Neuronal stem cell (in vitro differentiated cells): Measurements from ENCODE around the gene GSG1.
A peak's percentile ranks its signal among the peaks of the same experiment; 100 is the strongest.

Experiments used
- DNase-seq: peaks from one replicate; pipeline ENCODE4 v3.0.0-alpha.2; 2013; ENCODE audit warnings: low spot score
- H2AFZ ChIP-seq: one replicate; pipeline ENCODE4 v1.6.1; 2013; ENCODE audit warnings: mild to moderate bottlenecking, low read length, inconsistent platforms
- H2AK5ac ChIP-seq: 2 replicates; pipeline ENCODE4 v1.6.1; 2013; ENCODE audit warnings: low read depth, mild to moderate bottlenecking, inconsistent platforms, low read length, moderate library complexity, mixed read lengths
- H2BK120ac ChIP-seq: 2 replicates; pipeline ENCODE4 v1.6.1; 2013; ENCODE audit warnings: low read depth, mild to moderate bottlenecking, inconsistent platforms, low read length, moderate library complexity, mixed read lengths
- H2BK12ac ChIP-seq: one replicate; pipeline ENCODE4 v1.6.1; 2013; ENCODE audit warnings: low read length, inconsistent platforms
- H2BK15ac ChIP-seq: 2 replicates; pipeline ENCODE4 v1.6.1; 2013; ENCODE audit warnings: mild to moderate bottlenecking, low read length, inconsistent platforms, mixed read lengths
- H2BK5ac ChIP-seq: one replicate; pipeline ENCODE4 v1.6.1; 2013; ENCODE audit warnings: inconsistent platforms, mild to moderate bottlenecking, low read length, moderate library complexity
- H3K14ac ChIP-seq: one replicate; pipeline ENCODE4 v1.6.1; 2013; ENCODE audit warnings: low read length, inconsistent platforms
- H3K18ac ChIP-seq: 2 replicates; pipeline ENCODE4 v1.6.1; 2013; ENCODE audit warnings: low read length, inconsistent platforms
- H3K23ac ChIP-seq: 2 replicates; pipeline ENCODE4 v1.6.1; 2013; ENCODE audit warnings: low read depth, mild to moderate bottlenecking, mixed read lengths, low read length, inconsistent platforms; ENCODE audit not compliant: poor library complexity
- H3K27ac ChIP-seq: replicated peaks from 3 replicates; pipeline ENCODE4 v1.5.1; 2013; ENCODE audit warnings: low read length, inconsistent platforms
- H3K27me3 ChIP-seq, 3 experiments: 2 replicates each; pipeline ENCODE4 v1.6.1; 2013; ENCODE audit warnings: low read length in 3 of 3, mild to moderate bottlenecking in 2 of 3, inconsistent platforms in 1 of 3, low read depth in 1 of 3, mixed read lengths in 1 of 3, moderate library complexity in 1 of 3; ENCODE audit not compliant: control insufficient read depth in 3 of 3, insufficient read depth in 3 of 3
- H3K36me3 ChIP-seq, 2 donors: replicated peaks in 1 of 2; 2 replicates each; pipeline ENCODE4 v1.6.1; 2013; ENCODE audit warnings: low read length in 2 of 2; ENCODE audit not compliant: control insufficient read depth in 2 of 2, insufficient read depth in 2 of 2
- H3K4ac ChIP-seq: 2 replicates; pipeline ENCODE4 v1.6.1; 2013; ENCODE audit warnings: inconsistent platforms, mild to moderate bottlenecking, low read length, moderate library complexity
- H3K4me1 ChIP-seq, 2 donors: 1 replicate in 1 of 2; 2 replicates in 1 of 2; pipeline ENCODE4 v1.6.1; 2013; ENCODE audit warnings: low read length in 2 of 2, low read depth in 1 of 2; ENCODE audit not compliant: control insufficient read depth in 2 of 2, insufficient read depth in 1 of 2
- H3K4me2 ChIP-seq: one replicate; pipeline ENCODE4 v1.6.1; 2013; ENCODE audit warnings: mild to moderate bottlenecking, low read length, inconsistent platforms; ENCODE audit not compliant: insufficient read depth, poor library complexity, severe bottlenecking
- H3K4me3 ChIP-seq, 2 donors: 2 replicates each; pipeline ENCODE4 v1.5.1; 2013; ENCODE audit warnings: low read length in 2 of 2, mild to moderate bottlenecking in 2 of 2, inconsistent platforms in 1 of 2, moderate library complexity in 1 of 2
- H3K79me1 ChIP-seq: one replicate; pipeline ENCODE4 v1.6.1; 2013; ENCODE audit warnings: low read depth, mild to moderate bottlenecking, inconsistent platforms, low read length, moderate library complexity
- H3K9ac ChIP-seq: one replicate; pipeline ENCODE4 v1.6.1; 2013; ENCODE audit warnings: mild to moderate bottlenecking, low read depth, low read length, inconsistent platforms; ENCODE audit not compliant: poor library complexity
- H3K9me3 ChIP-seq, 2 donors: replicated peaks in 1 of 2; 2 replicates each; pipeline versions ENCODE3 to v1.6.1; 2013; ENCODE audit warnings: low read length in 2 of 2, mild to moderate bottlenecking in 2 of 2, inconsistent platforms in 1 of 2, low read depth in 1 of 2, mixed read lengths in 1 of 2, moderate library complexity in 1 of 2; ENCODE audit not compliant: control insufficient read depth in 2 of 2, insufficient read depth in 1 of 2
- H4K8ac ChIP-seq: one replicate; pipeline ENCODE4 v1.6.1; 2013; ENCODE audit warnings: low read depth, mild to moderate bottlenecking, inconsistent platforms, low read length, moderate library complexity
- H4K91ac ChIP-seq: one replicate; pipeline ENCODE4 v1.6.1; 2013; ENCODE audit warnings: low read length, low read depth, mild to moderate bottlenecking, inconsistent platforms; ENCODE audit not compliant: poor library complexity
- WGBS, 2 donors: extraction: QIAGEN DNeasy Blood & Tissue Kit; methylation state at CpG; one replicate each; pipeline ENCODE4 v1.1.7; 2013; ENCODE audit warnings: missing lambda C conversion rate in 2 of 2, mixed read lengths in 1 of 2; ENCODE audit not compliant: insufficient read length in 2 of 2, insufficient replicate concordance in 1 of 2; ENCODE audit errors: extremely low coverage in 2 of 2; 5-methylcytosine and 5-hydroxymethylcytosine counted together

GSG1 gene

GRCh38 chr12:13126494-13126893, 23.0 kb upstream of the GSG1 start:
- H2AFZ ChIP-seq = no peak overlapping the region
- no peak overlapping the region for H3K9ac ChIP-seq
- H3K27me3 ChIP-seq = no peaks in the 10 kb centered on the region
- H3K23ac ChIP-seq = no peak overlapping the region
- DNase-seq = no peak
- H4K8ac ChIP-seq = no peak overlapping the region
- H4K91ac ChIP-seq = no peak overlapping the region
- H2BK120ac ChIP-seq = no peak overlapping the region
- H3K4me3 ChIP-seq = no peak overlapping the region
- no peaks in the 10 kb centered on the region for H3K36me3 ChIP-seq
- H2BK12ac ChIP-seq = no peak overlapping the region
- no peak overlapping the region for H3K4ac ChIP-seq
- H3K4me2 ChIP-seq = no peak overlapping the region
- no peak overlapping the region for H3K27ac ChIP-seq
- no peak overlapping the region for H2BK15ac ChIP-seq
- no peak overlapping the region for H3K18ac ChIP-seq
- no peaks in the 10 kb centered on the region for H3K9me3 ChIP-seq
- H2BK5ac ChIP-seq = no peak overlapping the region
- H3K4me1 ChIP-seq = peaks cover 21 to 30% of the 10 kb centered on the region in 2 donors
- no CpG with 5 or more reads among the region's 3 CpGs for WGBS, 2 donors
- no peak overlapping the region for H3K14ac ChIP-seq
- no peak overlapping the region for H2AK5ac ChIP-seq
- H3K79me1 ChIP-seq = no peaks in the 10 kb centered on the region

DNA sequence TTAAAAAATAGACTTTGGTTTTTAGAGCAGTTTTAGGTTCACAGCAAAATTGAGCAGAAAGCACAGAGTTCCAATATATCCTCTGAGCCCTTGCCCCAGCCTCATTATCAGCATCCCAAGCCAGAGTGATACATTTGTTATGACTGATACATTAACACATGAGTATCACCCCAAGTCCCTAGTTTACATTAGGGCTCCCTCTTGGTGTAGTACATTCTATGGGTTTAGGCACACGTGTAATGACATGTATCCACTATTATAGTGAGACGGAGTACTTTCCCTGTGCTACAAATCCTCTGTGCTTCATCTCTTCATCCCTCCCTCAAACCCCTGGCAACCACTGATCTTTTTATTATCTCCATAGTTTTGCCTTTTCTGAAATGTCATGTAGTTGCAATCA, 22.5 kb upstream of the GSG1 start:
- Histone ChIP-seq H3K4ac (no peak overlapping the region), H3K4me1 (peaks cover 19 to 30% of the 10 kb centered on the region in 2 donors), H3K79me1 (no peaks in the 10 kb centered on the region), H4K8ac (no peak overlapping the region), H2BK120ac (no peak overlapping the region), H3K9ac (no peak overlapping the region), H2AK5ac (no peak overlapping the region), H3K18ac (no peak overlapping the region), H3K4me3 (no peak overlapping the region), H3K27me3 (no peaks in the 10 kb centered on the region), H3K23ac (no peak overlapping the region), H2BK15ac (no peak overlapping the region), H3K4me2 (no peak overlapping the region), H3K27ac (no peak overlapping the region), H4K91ac (no peak overlapping the region), H2BK5ac (no peak overlapping the region), H2BK12ac (no peak overlapping the region), H3K9me3 (no peaks in the 10 kb centered on the region), H3K14ac (no peak overlapping the region), H2AFZ (no peak overlapping the region), H3K36me3 (no peaks in the 10 kb centered on the region)
- DNase-seq = no peak
- no CpG with 5 or more reads among the region's 2 CpGs for WGBS, 2 donors

DNA sequence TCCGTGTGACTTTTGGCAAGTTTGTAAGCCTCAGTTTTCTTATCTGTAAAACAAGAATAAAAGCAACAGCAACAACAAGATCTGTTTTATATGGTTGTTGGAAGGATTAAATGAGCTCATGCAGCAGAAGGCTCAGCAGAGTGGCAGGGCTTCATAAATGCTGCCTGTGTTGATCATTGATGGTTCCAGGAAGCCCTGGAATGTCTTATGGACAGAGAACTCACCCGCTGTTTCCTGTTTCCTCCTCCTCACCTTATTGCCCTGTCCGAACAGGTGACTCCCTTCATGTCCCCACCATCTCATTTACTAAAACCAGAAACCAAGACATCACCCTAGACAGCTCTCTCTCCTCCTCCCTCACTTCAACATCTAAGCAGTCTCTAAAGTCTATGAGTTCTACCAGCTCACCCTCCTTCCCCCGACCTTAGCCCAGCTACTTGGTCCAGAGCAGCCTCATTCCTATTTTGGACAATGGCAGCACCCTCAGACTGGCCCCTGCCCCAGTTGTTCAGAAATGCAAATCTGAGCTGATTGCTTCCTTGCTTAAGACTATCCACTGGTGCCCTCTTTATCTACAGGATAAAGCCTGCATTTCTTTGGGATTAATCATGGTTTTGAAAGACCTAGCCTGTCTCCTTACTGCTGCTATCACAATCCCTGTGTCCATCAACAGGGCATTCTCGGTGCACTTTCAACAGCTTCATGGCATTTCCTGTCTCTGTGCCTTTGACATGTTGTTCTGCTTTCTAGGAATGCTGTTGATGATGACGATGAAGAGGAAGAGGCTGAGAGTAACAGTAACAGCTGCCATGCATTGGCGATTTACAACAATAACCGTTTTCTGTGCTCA, 21.4 kb upstream of the GSG1 start:
- Histone ChIP-seq H3K27ac (peak overlapping the region; percentile 20), H3K36me3 (no peaks in the 10 kb centered on the region), H4K8ac (no peak overlapping the region), H2BK15ac (no peak overlapping the region), H2AK5ac (no peak overlapping the region), H3K27me3 (no peaks in the 10 kb centered on the region), H2BK12ac (no peak overlapping the region), H3K18ac (peak overlapping the region; percentile 76), H3K4ac (no peak overlapping the region), H4K91ac (no peak overlapping the region), H2BK120ac (no peak overlapping the region), H3K4me1 (peaks cover 16 to 22% of the 10 kb centered on the region in 2 donors), H3K9ac (no peak overlapping the region), H2BK5ac (no peak overlapping the region), H3K79me1 (no peaks in the 10 kb centered on the region), H3K4me3 (no peak overlapping the region), H3K23ac (no peak overlapping the region), H3K4me2 (no peak overlapping the region), H3K14ac (no peak overlapping the region), H3K9me3 (no peaks in the 10 kb centered on the region), H2AFZ (peak overlapping the region; percentile 69)
- no CpG with 5 or more reads among the region's 8 CpGs for WGBS, 2 donors
- DNase-seq = no peak

DNA sequence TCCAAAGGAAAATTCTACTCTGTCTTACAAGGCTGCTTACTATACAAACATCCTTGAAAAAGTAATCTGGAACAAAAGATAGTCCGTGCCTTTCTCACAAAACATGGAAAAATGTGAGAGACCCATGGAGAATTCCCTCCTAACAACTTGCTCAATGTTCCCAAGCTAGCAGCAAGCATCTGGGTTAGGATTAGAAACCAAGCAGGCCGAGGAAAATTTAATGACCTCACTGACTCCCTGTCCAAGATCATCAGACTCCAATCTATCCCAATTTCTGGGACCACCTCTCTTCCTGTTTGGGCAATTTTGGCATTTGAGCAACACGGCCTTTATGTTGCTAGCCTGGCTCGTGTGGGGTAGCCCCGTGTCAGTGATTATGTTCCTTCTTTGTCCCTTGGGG, 18.1 kb upstream of the GSG1 start:
- no peak overlapping the region for H3K4ac ChIP-seq
- no peak overlapping the region for H3K23ac ChIP-seq
- no peak overlapping the region for H2AK5ac ChIP-seq
- H3K18ac ChIP-seq = no peak overlapping the region
- H3K4me2 ChIP-seq = no peak overlapping the region
- no peak overlapping the region for H2BK12ac ChIP-seq
- H3K27ac ChIP-seq = no peak overlapping the region
- H4K8ac ChIP-seq = no peak overlapping the region
- no peak overlapping the region for H2BK15ac ChIP-seq
- peaks cover 16 to 28% of the 10 kb centered on the region in 2 donors for H3K4me1 ChIP-seq
- no CpG with 5 or more reads among the region's 5 CpGs for WGBS, 2 donors
- no peak overlapping the region for H3K14ac ChIP-seq
- no peak overlapping the region for H3K9ac ChIP-seq
- no peak for DNase-seq
- no peak overlapping the region for H2AFZ ChIP-seq
- no peaks in the 10 kb centered on the region for H3K9me3 ChIP-seq
- no peaks in the 10 kb centered on the region for H3K27me3 ChIP-seq
- no peak overlapping the region for H3K4me3 ChIP-seq
- H3K36me3 ChIP-seq = no peaks in the 10 kb centered on the region
- no peaks in the 10 kb centered on the region for H3K79me1 ChIP-seq
- no peak overlapping the region for H2BK120ac ChIP-seq
- H2BK5ac ChIP-seq = no peak overlapping the region
- no peak overlapping the region for H4K91ac ChIP-seq
